ENCODE data around the gene PLCB4. TPM values are rescaled to one million over a fixed set of nuclear protein-coding genes. Genes with fewer than 3 reads are reported as not detected.

PLCB4 gene
- total RNA-seq, 1 experiment from 2014 or later, result 12.6 TPM

- TF ChIP-seq AFF4 (CRISPR knock-in tag; IDR thresholded peaks at IDR 0.05; ENCODE audit: borderline replicate concordance), result no peak
Observed at GRCh38 chr20:9035126-9035525, 33.8 kb upstream of the PLCB4 start (continued).

- Mint-ChIP-seq H3K4me1 (peaks cover 3% of the 10 kb centered on the region; the same call in 1 of the 2 replicates), H3K4me3 (no peak overlapping the region), H3K9me3 (peaks cover 13% of the 10 kb centered on the region), H3K36me3 (no peaks in the 10 kb centered on the region), H3K27me3 (ENCODE audit: low read depth) (no peaks in the 10 kb centered on the region), H3K27ac (no peak overlapping the region)
- TF ChIP-seq CREB1 (CRISPR knock-in tag; IDR thresholded peaks at IDR 0.05), result no peak
- TF ChIP-seq HMGXB4 (CRISPR knock-in tag; IDR thresholded peaks at IDR 0.05), result no peak
- TF ChIP-seq NFYB (CRISPR knock-in tag; conservative IDR thresholded peaks at IDR 0.05; ENCODE audit: low read depth), result no peak
- TF ChIP-seq NFATC4 (CRISPR knock-in tag; IDR thresholded peaks at IDR 0.05), result no peak
- no peak for TF ChIP-seq ZNF532 (CRISPR knock-in tag; IDR thresholded peaks at IDR 0.05; ENCODE audit: borderline replicate concordance)
- no peak for TF ChIP-seq OVOL2 (CRISPR knock-in tag; IDR thresholded peaks at IDR 0.05; ENCODE audit: borderline replicate concordance)
- no peak for TF ChIP-seq ATF3 (CRISPR knock-in tag; conservative IDR thresholded peaks at IDR 0.05)
- no peak for TF ChIP-seq ARID4B (CRISPR knock-in tag; IDR thresholded peaks at IDR 0.05; ENCODE audit: borderline replicate concordance)
- TF ChIP-seq ZNF423 (CRISPR knock-in tag; IDR thresholded peaks at IDR 0.05), result no peak
- no peak for TF ChIP-seq SP1 (CRISPR knock-in tag; conservative IDR thresholded peaks at IDR 0.05)
- TF ChIP-seq TCF7 (CRISPR knock-in tag; IDR thresholded peaks at IDR 0.05; ENCODE audit: low read depth), result no peak
- TF ChIP-seq NR1H2 (CRISPR knock-in tag; IDR thresholded peaks at IDR 0.05), result no peak
- POLR2A ChIA-PET, result no interaction called here
- no peak for DNase-seq (ENCODE audit: low spot score)
- CTCF ChIA-PET, result no interaction called here
- ATAC-seq, result no peak
Observed at GRCh38 chr20:9036593-9036992, 32.3 kb upstream of the PLCB4 start.

Data from WTC11 (cell line).